HEK293 (cell line): ENCODE results near the gene DNAH11.
"Not testable (repeated sequence)": the region's sequence is repeated elsewhere in the genome, so short reads cannot be mapped to it uniquely, and the experiment has no call there.

Source experiments
- CTCF ChIA-PET: fragments of 350-600 bp; formaldehyde crosslinking; extraction: SDS; loops from one replicate; lab custom pipeline; 2021; ENCODE audit warnings: antibody characterized with exemption; lab: Yijun Ruan, JAX
- POLR2A ChIA-PET: fragments of 300-600 bp; formaldehyde crosslinking; extraction: SDS; loops from one replicate; lab custom pipeline; 2020; ENCODE audit warnings: antibody characterized with exemption, inconsistent platforms; lab: Yijun Ruan, JAX
- H3K27ac ChIP-seq: fragments of 200-500 bp; sonication (Bioruptor generic); 2 replicates; pipeline ENCODE4 v1.5.1; 2014; ENCODE audit warnings: low read depth, low read length, control low read depth, inconsistent platforms; ENCODE audit errors: extremely low read depth
- H3K36me3 ChIP-seq, 2 experiments: fragments of 200-500 bp in 1 of 2; sonication (Bioruptor generic) in 1 of 2; 1 replicate in 1 of 2; 2 replicates in 1 of 2; pipeline ENCODE4 v1.5.1; 2014 to 2017; ENCODE audit warnings: inconsistent platforms in 2 of 2, low read length in 2 of 2; ENCODE audit not compliant: control insufficient read depth in 2 of 2, insufficient read depth in 1 of 2
- H3K4me1 ChIP-seq: fragments of 200-500 bp; sonication (Bioruptor generic); 2 replicates; pipeline ENCODE4 v1.5.1; 2014; ENCODE audit warnings: mild to moderate bottlenecking, low read length, inconsistent platforms; ENCODE audit not compliant: control insufficient read depth, insufficient read depth
- H3K4me3 ChIP-seq: 2 replicates; pipeline ENCODE4 v1.5.1; 2011; ENCODE audit warnings: low read depth, mild to moderate bottlenecking, control low read depth, low read length, moderate library complexity
- H3K9me3 ChIP-seq: fragments of 200-500 bp; sonication (Bioruptor generic); 2 replicates; pipeline ENCODE4 v1.5.1; 2014; ENCODE audit warnings: low read depth, low read length, inconsistent platforms; ENCODE audit not compliant: control insufficient read depth, insufficient read depth
- HOXA7 ChIP-seq: sonication (generic); formaldehyde crosslinking; IDR thresholded peaks from 2 replicates; pipeline ENCODE4 v1.8.1; 2022; ENCODE audit warnings: missing genetic modification reagents, borderline replicate concordance
- KLF8 ChIP-seq: fragments of 450-650 bp; formaldehyde crosslinking; IDR thresholded peaks from 2 replicates; pipeline ENCODE4 v1.5.1; 2016; ENCODE audit warnings: missing biosample characterization, missing genetic modification characterization
- MZF1 ChIP-seq: fragments of 450-650 bp; formaldehyde crosslinking; IDR thresholded peaks from 2 replicates; pipeline ENCODE4 v1.5.1; 2017; ENCODE audit warnings: missing biosample characterization, missing genetic modification characterization, borderline replicate concordance
- SCRT1 ChIP-seq: fragments of 450-650 bp; formaldehyde crosslinking; IDR thresholded peaks from 2 replicates; pipeline ENCODE4 v1.5.1; 2016; ENCODE audit warnings: missing biosample characterization, missing genetic modification characterization, borderline replicate concordance
- ZNF112 ChIP-seq: fragments of 450-650 bp; formaldehyde crosslinking; IDR thresholded peaks from 2 replicates; pipeline ENCODE4 v1.5.0; 2017; ENCODE audit warnings: missing biosample characterization, missing genetic modification characterization
- ZNF146 ChIP-seq: fragments of 450-650 bp; formaldehyde crosslinking; IDR thresholded peaks from 2 replicates; pipeline ENCODE4 v1.5.1; 2016; ENCODE audit warnings: missing biosample characterization, missing genetic modification characterization
- ZNF175 ChIP-seq: fragments of 450-650 bp; formaldehyde crosslinking; IDR thresholded peaks from 2 replicates; pipeline ENCODE4 v1.5.1; 2016; ENCODE audit warnings: missing biosample characterization, missing genetic modification characterization
- ZNF221 ChIP-seq: fragments of 450-650 bp; formaldehyde crosslinking; IDR thresholded peaks from 2 replicates; pipeline ENCODE4 v1.5.1; 2017; ENCODE audit warnings: missing biosample characterization, missing genetic modification characterization, borderline replicate concordance
- ZNF433 ChIP-seq: fragments of 450-650 bp; formaldehyde crosslinking; IDR thresholded peaks from 2 replicates; pipeline ENCODE4 v1.5.1; 2016; ENCODE audit warnings: missing biosample characterization, missing genetic modification characterization, low read depth
- ZNF510 ChIP-seq: fragments of 450-650 bp; formaldehyde crosslinking; IDR thresholded peaks from 2 replicates; pipeline ENCODE4 v1.5.1; 2018; ENCODE audit warnings: mild to moderate bottlenecking, missing genetic modification characterization, missing biosample characterization; ENCODE audit not compliant: insufficient replicate concordance
- ZNF596 ChIP-seq: fragments of 450-650 bp; IDR thresholded peaks from 2 replicates; pipeline ENCODE4 v1.5.0; 2018; ENCODE audit warnings: missing biosample characterization, mild to moderate bottlenecking, missing genetic modification characterization, moderate library complexity
- ZNF626 ChIP-seq: fragments of 450-650 bp; sonication (Bioruptor Pico); formaldehyde crosslinking; IDR thresholded peaks from 2 replicates; pipeline ENCODE4 v1.5.1; 2018; ENCODE audit warnings: missing biosample characterization, missing genetic modification characterization, inconsistent platforms
- ZNF837 ChIP-seq: fragments of 450-650 bp; formaldehyde crosslinking; IDR thresholded peaks from 2 replicates; pipeline ENCODE4 v1.5.1; 2016; ENCODE audit warnings: missing biosample characterization, missing genetic modification characterization
- TF ChIP-seq, protein P1 (sequence below): fragments of 450-650 bp; formaldehyde crosslinking; IDR thresholded peaks from 2 replicates; pipeline ENCODE4 v1.5.1; 2016; ENCODE audit warnings: missing biosample characterization, missing genetic modification characterization

DNAH11 gene

DNA sequence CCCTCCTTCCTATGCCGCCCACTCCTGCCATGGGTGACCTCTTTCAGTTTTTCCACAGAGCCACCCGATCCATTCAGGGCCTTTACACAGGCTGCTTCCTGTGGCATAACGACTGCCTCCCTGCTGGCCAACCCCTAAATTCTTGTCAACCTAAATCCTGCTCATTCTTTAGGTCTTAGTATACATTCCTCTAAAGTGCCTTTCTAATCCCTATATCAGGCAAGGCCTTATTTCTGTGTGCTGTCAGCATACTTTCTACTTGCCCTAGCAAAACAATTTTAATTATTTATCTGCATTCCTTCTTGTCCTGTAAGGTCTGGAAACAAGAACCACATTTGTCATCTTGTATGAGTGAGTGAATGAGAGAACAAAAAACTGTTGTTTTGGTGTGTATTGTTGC is 132.4 kb downstream of the DNAH11 start:
- Histone ChIP-seq H3K36me3 (no peaks in the 10 kb centered on the region), H3K9me3 (no peaks in the 10 kb centered on the region), H3K27ac (no peak overlapping the region), H3K4me3 (no peak overlapping the region), H3K4me1 (no peaks in the 10 kb centered on the region)
- ChIA-PET CTCF (no interaction called here), POLR2A (no interaction called here)
- TF ChIP-seq ZNF112 (tag by site-specific recombination), result no peak
- TF ChIP-seq MZF1 (tag by site-specific recombination), result no peak
- TF ChIP-seq ZNF596 (tag by site-specific recombination), result no peak
- no peak for TF ChIP-seq ZNF175 (tag by site-specific recombination)
- no peak for TF ChIP-seq ZNF837 (tag by site-specific recombination)
- TF ChIP-seq SCRT1, result no peak
- no peak for TF ChIP-seq ZNF626 (tag by site-specific recombination)

DNA sequence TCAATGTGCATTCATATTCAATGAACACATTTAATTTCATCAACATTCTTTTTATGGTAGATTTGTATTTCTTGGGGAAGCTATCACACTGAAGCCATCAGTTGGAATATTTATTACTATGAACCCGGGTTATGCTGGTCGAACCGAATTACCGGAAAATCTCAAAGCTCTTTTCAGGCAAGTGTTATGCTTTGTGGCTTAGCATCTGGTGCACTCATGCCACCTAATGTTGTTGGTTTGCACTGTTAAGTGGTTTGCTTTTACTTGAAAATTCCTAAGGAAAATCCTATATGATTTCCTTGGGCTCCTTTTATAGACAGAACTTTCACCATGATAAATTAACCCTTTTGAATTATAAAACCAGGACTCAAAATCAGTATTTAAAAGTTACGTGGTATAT is 147.9 kb downstream of the DNAH11 start:
- CTCF ChIA-PET, result interaction anchor here (0.6 to 0.8 kb wide), 2 partner anchors 24 to 108 kb away, joined by 3 to 5 read pairs; no protein-coding TSS in a partner anchor
- Histone ChIP-seq H3K9me3 (no peaks in the 10 kb centered on the region), H3K36me3 (no peaks in the 10 kb centered on the region; a peak in 1 of 3 replicates), H3K4me1 (no peaks in the 10 kb centered on the region), H3K4me3 (no peak overlapping the region), H3K27ac (no peak overlapping the region)
- POLR2A ChIA-PET, result no interaction called here
- TF ChIP-seq ZNF221, result no peak
- TF ChIP-seq KLF8 (tag by site-specific recombination), result no peak
- no peak for TF ChIP-seq ZNF433 (tag by site-specific recombination)
- no peak for TF ChIP-seq ZNF510 (tag by site-specific recombination)

GRCh38 chr7:21691146-21691545 is 148.3 kb downstream of the DNAH11 start:
- H3K36me3 ChIP-seq, H3K4me3 ChIP-seq, H3K4me1 ChIP-seq, H3K27ac ChIP-seq, H3K9me3 ChIP-seq, POLR2A ChIA-PET: not testable (repeated sequence)
- CTCF ChIA-PET, result interaction anchor here (0.8 kb wide), 1 partner anchor 25 kb away, joined by 5 read pairs; no protein-coding TSS in a partner anchor

DNA sequence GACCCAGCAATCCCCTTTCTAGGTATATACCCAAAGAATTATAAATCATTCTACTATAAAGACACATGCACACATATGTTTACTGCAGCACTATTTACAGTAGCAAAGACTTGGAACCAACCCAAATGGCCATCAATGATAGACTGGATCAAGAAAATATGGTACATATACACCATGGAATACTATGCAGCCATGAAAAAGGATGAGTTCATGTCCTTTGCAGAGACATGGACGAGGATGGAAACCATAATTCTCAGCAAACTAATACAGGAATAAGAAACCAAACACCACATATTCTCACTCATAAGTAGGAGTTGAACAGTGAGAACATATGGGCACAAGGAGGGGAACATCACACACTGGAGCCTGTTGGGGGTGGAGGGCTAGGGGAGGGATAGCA is 157.7 kb downstream of the DNAH11 start:
- H3K4me1 ChIP-seq, H3K36me3 ChIP-seq, H3K4me3 ChIP-seq, H3K9me3 ChIP-seq, POLR2A ChIA-PET, H3K27ac ChIP-seq: not testable (repeated sequence)
- TF ChIP-seq, protein P1, sequence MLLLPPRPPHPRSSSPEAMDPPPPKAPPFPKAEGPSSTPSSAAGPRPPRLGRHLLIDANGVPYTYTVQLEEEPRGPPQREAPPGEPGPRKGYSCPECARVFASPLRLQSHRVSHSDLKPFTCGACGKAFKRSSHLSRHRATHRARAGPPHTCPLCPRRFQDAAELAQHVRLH, result 0 out of 2 replicates have a peak, but pooled peaks have one; percentile 35
- peak; percentile 89 for TF ChIP-seq ZNF146 (tag by site-specific recombination)
- CTCF ChIA-PET, result interaction anchor here (0.6 kb wide), 1 partner anchor 60 kb away, joined by 4 read pairs; no protein-coding TSS in a partner anchor

- no peak for TF ChIP-seq HOXA7 (CRISPR knock-in tag)
- Histone ChIP-seq H3K9me3 (no peaks in the 10 kb centered on the region), H3K36me3 (no peaks in the 10 kb centered on the region), H3K4me1 (no peaks in the 10 kb centered on the region), H3K27ac (no peak overlapping the region), H3K4me3 (no peak overlapping the region)
- ChIA-PET CTCF (interaction anchor here (0.7 kb wide), 1 partner anchor 1158 kb away, joined by 3 read pairs; no protein-coding TSS in a partner anchor), POLR2A (no interaction called here)
These were observed 159.5 kb downstream of the DNAH11 start for GRCh38 chr7:21702303-21702702.
